DOHH2 (cell line): Measurements from ENCODE around the gene REXO2.

Source experiments
- CTCF ChIP-seq: fragments of 200-600 bp; sonication (generic); IDR thresholded peaks from one replicate; pipeline ENCODE4 v1.5.1; 2014; ENCODE audit warnings: antibody characterized with exemption, mild to moderate bottlenecking, low read depth, low read length; ENCODE audit not compliant: poor library complexity, severe bottlenecking
- EZH2phosphoT487 ChIP-seq: fragments of 200-600 bp; sonication (generic); IDR thresholded peaks from 2 replicates; pipeline ENCODE4 v1.6.1; 2017; ENCODE audit warnings: borderline replicate concordance, mild to moderate bottlenecking, antibody characterized with exemption, low read length, moderate library complexity, mixed read lengths

GRCh38 chr11:114466742-114467141, 27.5 kb downstream of the REXO2 start:
- TF ChIP-seq CTCF (no peak), EZH2phosphoT487 (no peak)
